Neural progenitor cell (in vitro differentiated cells): ENCODE results near the gene ERGIC1.

Experiments
- EZH2 ChIP-seq: fragments of 200-600 bp; sonication (generic); IDR thresholded peaks from 2 replicates; pipeline ENCODE4 v1.6.1; 2017; ENCODE audit warnings: antibody characterized with exemption, mild to moderate bottlenecking, moderate library complexity
- TF ChIP-seq, protein P1 (sequence below): fragments of 200-600 bp; sonication (generic); IDR thresholded peaks from 2 replicates; pipeline ENCODE4 v1.5.1; 2017; ENCODE audit warnings: antibody characterized with exemption, mild to moderate bottlenecking

DNA sequence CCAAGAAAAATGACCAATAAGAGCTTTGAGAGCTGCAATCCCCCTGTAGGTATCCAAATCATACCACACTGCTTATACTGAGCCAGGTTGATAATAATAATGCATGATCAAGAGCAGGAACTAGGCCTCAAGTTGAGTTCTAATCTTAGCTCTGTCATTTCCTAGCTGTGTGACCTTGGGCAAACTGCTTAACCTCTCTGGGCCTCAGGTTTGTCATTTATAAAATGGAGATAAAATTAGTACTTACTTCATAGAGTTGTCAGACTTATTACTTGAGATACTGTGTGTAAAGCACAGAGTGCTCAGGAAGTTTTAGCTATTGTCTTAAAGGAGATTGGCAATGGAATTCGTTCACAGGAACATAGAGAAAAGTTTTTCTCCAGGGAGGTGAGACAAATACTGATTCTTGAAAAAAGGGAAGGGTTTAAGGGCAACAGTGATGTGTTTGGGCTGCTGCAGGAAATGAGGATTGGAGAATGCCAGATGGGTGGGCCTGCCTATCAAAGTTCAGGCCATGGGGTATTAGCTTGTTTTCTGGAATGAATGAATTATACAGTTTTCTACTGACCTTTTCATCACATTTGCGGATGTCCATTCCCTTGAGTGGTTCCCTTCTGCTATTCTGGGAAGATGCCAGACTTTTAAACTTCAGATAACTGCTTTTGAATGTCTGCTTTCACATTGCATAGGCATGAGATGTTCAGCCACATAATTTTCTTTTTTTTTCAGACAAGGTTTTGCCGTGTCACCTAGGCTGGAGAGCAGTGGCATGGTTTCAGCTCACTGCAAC is 139.3 kb downstream of the ERGIC1 start:
- TF ChIP-seq, protein P1, sequence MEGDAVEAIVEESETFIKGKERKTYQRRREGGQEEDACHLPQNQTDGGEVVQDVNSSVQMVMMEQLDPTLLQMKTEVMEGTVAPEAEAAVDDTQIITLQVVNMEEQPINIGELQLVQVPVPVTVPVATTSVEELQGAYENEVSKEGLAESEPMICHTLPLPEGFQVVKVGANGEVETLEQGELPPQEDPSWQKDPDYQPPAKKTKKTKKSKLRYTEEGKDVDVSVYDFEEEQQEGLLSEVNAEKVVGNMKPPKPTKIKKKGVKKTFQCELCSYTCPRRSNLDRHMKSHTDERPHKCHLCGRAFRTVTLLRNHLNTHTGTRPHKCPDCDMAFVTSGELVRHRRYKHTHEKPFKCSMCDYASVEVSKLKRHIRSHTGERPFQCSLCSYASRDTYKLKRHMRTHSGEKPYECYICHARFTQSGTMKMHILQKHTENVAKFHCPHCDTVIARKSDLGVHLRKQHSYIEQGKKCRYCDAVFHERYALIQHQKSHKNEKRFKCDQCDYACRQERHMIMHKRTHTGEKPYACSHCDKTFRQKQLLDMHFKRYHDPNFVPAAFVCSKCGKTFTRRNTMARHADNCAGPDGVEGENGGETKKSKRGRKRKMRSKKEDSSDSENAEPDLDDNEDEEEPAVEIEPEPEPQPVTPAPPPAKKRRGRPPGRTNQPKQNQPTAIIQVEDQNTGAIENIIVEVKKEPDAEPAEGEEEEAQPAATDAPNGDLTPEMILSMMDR = no peak
- TF ChIP-seq EZH2 = no peak
